NCI-H446 treated with DMSO at 0.1 percent for 48 hours (cell line): ENCODE measurements around the gene RHBDL1.

Experiments used
- DNase-seq: peaks from one replicate; lab custom pipeline; 2025; lab: John Stamatoyannopoulos, UW

Gene RHBDL1

GRCh38 chr16:674214-674881 is 1.1 kb upstream of the RHBDL1 start:
- no peak for DNase-seq

GRCh38 chr16:675884-676564 is 553 bp downstream of the RHBDL1 start:
- no peak for DNase-seq

GRCh38 chr16:676565-676902 is 1.1 kb downstream of the RHBDL1 start:
- DNase-seq = no peak

- no peak for DNase-seq
Measured at GRCh38 chr16:676913-677312, 1.4 kb downstream of the RHBDL1 start.

- no peak for DNase-seq
Measured at GRCh38 chr16:677316-678190, 2.1 kb downstream of the RHBDL1 start.

- DNase-seq = no peak
Measured at GRCh38 chr16:678209-678857, 2.9 kb downstream of the RHBDL1 start.

GRCh38 chr16:678858-679813 is 3.7 kb downstream of the RHBDL1 start:
- peak; percentile 60 for DNase-seq

- DNase-seq = peak; percentile 60
Measured at GRCh38 chr16:679814-680624, 4.5 kb downstream of the RHBDL1 start, which contains the start of gene STUB1. Gene STUB1, plus strand, starts transcription at chr16:680410. Its CDS starts 116 bp downstream, at chr16:680526.

- no peak for DNase-seq
Measured at GRCh38 chr16:680625-680945, 5.1 kb downstream of the RHBDL1 start.

GRCh38 chr16:680967-681745 is 5.7 kb downstream of the RHBDL1 start:
- DNase-seq = peak; percentile 10

- no peak for DNase-seq
Measured at GRCh38 chr16:681746-682427, 6.4 kb downstream of the RHBDL1 start.

- DNase-seq = no peak
Measured at GRCh38 chr16:682493-683395, 7.3 kb downstream of the RHBDL1 start.

GRCh38 chr16:683396-684070 is 8.1 kb downstream of the RHBDL1 start:
- DNase-seq = no peak

GRCh38 chr16:684071-684794 is 8.8 kb downstream of the RHBDL1 start, which contains the start of gene JMJD8:
Gene JMJD8, minus strand, starts transcription at chr16:684334. Its CDS starts 15 bp downstream, at chr16:684319.
- peak; percentile 89 for DNase-seq

- no peak for DNase-seq
Measured at GRCh38 chr16:684961-685696, 9.7 kb downstream of the RHBDL1 start.

GRCh38 chr16:685967-686366 is 10.5 kb downstream of the RHBDL1 start:
- no peak for DNase-seq
